Measurements from ENCODE around the gene ULK3. TPM values are rescaled to one million over a fixed set of nuclear protein-coding genes. Genes with fewer than 3 reads are reported as not detected.

ULK3 gene
- total RNA-seq, 4 donors from 2014 or later, result 105 to 330 (median 129) TPM

GRCh38 chr15:74822233-74822632 is 20.7 kb downstream of the ULK3 start:
- no peak for TF ChIP-seq POLR2AphosphoS5 (IDR thresholded peaks at IDR 0.05)
- no peak for TF ChIP-seq EP300 (IDR thresholded peaks at IDR 0.05)
- no peak for TF ChIP-seq POLR2A (IDR thresholded peaks at IDR 0.05)
- no peak for TF ChIP-seq CTCF (IDR thresholded peaks at IDR 0.05)
- Histone ChIP-seq H3K27ac (no peak overlapping the region), H3K4me3 (no peak overlapping the region), H3K9me3 (no peaks in the 10 kb centered on the region), H3K27me3 (peaks cover 13% of the 10 kb centered on the region), H3K36me3 (no peaks in the 10 kb centered on the region), H3K4me1 (peaks cover 12% of the 10 kb centered on the region)
- no peak for DNase-seq (ENCODE audit: low spot score in 2 of 2)
- 88% methylated on average over 4 of the region's 4 CpGs for WGBS

- no peaks in the 10 kb centered on the region for H3K36me3 ChIP-seq
- peaks cover 8% of the 10 kb centered on the region for H3K27me3 ChIP-seq
- no peak overlapping the region for H3K27ac ChIP-seq
- TF ChIP-seq POLR2A (IDR thresholded peaks at IDR 0.05) (no peak), POLR2AphosphoS5 (IDR thresholded peaks at IDR 0.05) (no peak), EP300 (IDR thresholded peaks at IDR 0.05) (no peak), CTCF (IDR thresholded peaks at IDR 0.05) (no peak)
- no peaks in the 10 kb centered on the region for H3K9me3 ChIP-seq
- H3K4me3 ChIP-seq, result no peak overlapping the region
- peaks cover 12% of the 10 kb centered on the region for H3K4me1 ChIP-seq
- no peak for DNase-seq (ENCODE audit: low spot score in 2 of 2)
- WGBS, result 89% methylated on average over 7 of the region's 7 CpGs
Measured at GRCh38 chr15:74821790-74822158, 21.2 kb downstream of the ULK3 start.

GRCh38 chr15:74821091-74821789 is 21.7 kb downstream of the ULK3 start:
- 56% methylated on average over 5 of the region's 11 CpGs for WGBS

GRCh38 chr15:74820056-74820455 is 22.9 kb downstream of the ULK3 start:
- no peak overlapping the region for H3K4me3 ChIP-seq
- no peaks in the 10 kb centered on the region for H3K9me3 ChIP-seq
- TF ChIP-seq CTCF (IDR thresholded peaks at IDR 0.05) (no peak), POLR2A (IDR thresholded peaks at IDR 0.05) (no peak), EP300 (IDR thresholded peaks at IDR 0.05) (no peak), POLR2AphosphoS5 (IDR thresholded peaks at IDR 0.05) (no peak)
- H3K36me3 ChIP-seq, result no peaks in the 10 kb centered on the region
- no peak for DNase-seq (ENCODE audit: low spot score in 2 of 2)
- no peaks in the 10 kb centered on the region for H3K27me3 ChIP-seq
- H3K27ac ChIP-seq, result no peak overlapping the region
- WGBS, result 85% methylated on average over 4 of the region's 5 CpGs
- peaks cover 12% of the 10 kb centered on the region for H3K4me1 ChIP-seq

More at GRCh38 chr15:74821091-74821789, 21.7 kb downstream of the ULK3 start:
- H3K36me3 ChIP-seq, result no peaks in the 10 kb centered on the region
- H3K4me3 ChIP-seq, result no peak overlapping the region
- no peak overlapping the region for H3K27ac ChIP-seq
- H3K27me3 ChIP-seq, result peaks cover 3% of the 10 kb centered on the region
- peaks cover 12% of the 10 kb centered on the region for H3K4me1 ChIP-seq
- DNase-seq (ENCODE audit: low spot score in 2 of 2), result no peak
- TF ChIP-seq EP300 (IDR thresholded peaks at IDR 0.05) (no peak), POLR2A (IDR thresholded peaks at IDR 0.05) (no peak), POLR2AphosphoS5 (IDR thresholded peaks at IDR 0.05) (no peak), CTCF (IDR thresholded peaks at IDR 0.05) (no peak)
- no peaks in the 10 kb centered on the region for H3K9me3 ChIP-seq

- no peak overlapping the region for H3K4me3 ChIP-seq
- no peak for TF ChIP-seq POLR2A (IDR thresholded peaks at IDR 0.05)
- TF ChIP-seq EP300 (IDR thresholded peaks at IDR 0.05), result no peak
- TF ChIP-seq POLR2AphosphoS5 (IDR thresholded peaks at IDR 0.05), result no peak
- no peak for TF ChIP-seq CTCF (IDR thresholded peaks at IDR 0.05)
- 18% methylated on average over 2 of the region's 9 CpGs for WGBS
- no peak for DNase-seq (ENCODE audit: low spot score in 2 of 2)
- H3K27ac ChIP-seq, result no peak overlapping the region
- H3K4me1 ChIP-seq, result peaks cover 12% of the 10 kb centered on the region
- H3K36me3 ChIP-seq, result no peaks in the 10 kb centered on the region
- H3K27me3 ChIP-seq, result no peaks in the 10 kb centered on the region
- H3K9me3 ChIP-seq, result no peaks in the 10 kb centered on the region
Measured at GRCh38 chr15:74817370-74817737, 25.6 kb downstream of the ULK3 start.
